ENCODE measurements around the gene RAB8B.

RAB8B gene

GRCh38 chr15:63186065-63186464, 3.3 kb upstream of the RAB8B start:
- Histone ChIP-seq H3K4me1 (ENCODE audit: low read length) (peaks cover 13% of the 10 kb centered on the region), H2AFZ (ENCODE audit: low read length) (no peak overlapping the region)
- DNase-seq = no peak

GRCh38 chr15:63187589-63188226, 1.7 kb upstream of the RAB8B start:
- H3K9me2 ChIP-seq (replicated peaks; ENCODE audit: insufficient read depth, low read length) = no peaks in the 10 kb centered on the region
- H2AFZ ChIP-seq (ENCODE audit: low read length) = no peak overlapping the region
- TF ChIP-seq EZH2phosphoT487 (IDR thresholded peaks at IDR 0.05; ENCODE audit: low read length) (no peak), CTCF (IDR thresholded peaks at IDR 0.05; ENCODE audit: low read length) (no peak), EZH2 (optimal IDR thresholded peaks at IDR 0.05; ENCODE audit: low read depth, low read length) (no peak)
- H4K20me1 ChIP-seq (ENCODE audit: insufficient read depth, low read length) = no peaks in the 10 kb centered on the region
- no peaks in the 10 kb centered on the region for H3K36me3 ChIP-seq (replicated peaks; ENCODE audit: insufficient read depth, low read length)
- H3K4me1 ChIP-seq (ENCODE audit: low read length) = peaks cover 27% of the 10 kb centered on the region
- no peak for DNase-seq
- H3K27ac ChIP-seq (ENCODE audit: low read length) = no peak overlapping the region
- no peak overlapping the region for H3K9ac ChIP-seq (ENCODE audit: low read length)
- H3K9me3 ChIP-seq (replicated peaks; ENCODE audit: insufficient read depth, low read length) = no peaks in the 10 kb centered on the region
- H3K4me2 ChIP-seq (ENCODE audit: low read depth, low read length) = peak overlapping the region; percentile 95
- H3K27me3 ChIP-seq (replicated peaks; ENCODE audit: insufficient read depth, low read length) = no peaks in the 10 kb centered on the region
- peaks cover 35% of the 10 kb centered on the region for H3F3A ChIP-seq (ENCODE audit: insufficient read depth, low read length)
- H3K4me3 ChIP-seq (ENCODE audit: low read length) = no peak overlapping the region
- peaks cover 27% of the 10 kb centered on the region for H3K79me2 ChIP-seq (ENCODE audit: low read length)

More at GRCh38 chr15:63186065-63186464, 3.3 kb upstream of the RAB8B start:
- H3F3A ChIP-seq (ENCODE audit: insufficient read depth, low read length) = peaks cover 18% of the 10 kb centered on the region
- no peak overlapping the region for H3K27ac ChIP-seq (ENCODE audit: low read length)
- no peak overlapping the region for H3K4me3 ChIP-seq (ENCODE audit: low read length)
- no peaks in the 10 kb centered on the region for H3K9me2 ChIP-seq (replicated peaks; ENCODE audit: insufficient read depth, low read length)
- H4K20me1 ChIP-seq (ENCODE audit: insufficient read depth, low read length) = no peaks in the 10 kb centered on the region
- no peaks in the 10 kb centered on the region for H3K36me3 ChIP-seq (replicated peaks; ENCODE audit: insufficient read depth, low read length)
- H3K9ac ChIP-seq (ENCODE audit: low read length) = no peak overlapping the region
- TF ChIP-seq EZH2 (optimal IDR thresholded peaks at IDR 0.05; ENCODE audit: low read depth, low read length) = no peak
- no peak for TF ChIP-seq EZH2phosphoT487 (IDR thresholded peaks at IDR 0.05; ENCODE audit: low read length)
- TF ChIP-seq CTCF (IDR thresholded peaks at IDR 0.05; ENCODE audit: low read length) = no peak
- no peaks in the 10 kb centered on the region for H3K9me3 ChIP-seq (replicated peaks; ENCODE audit: insufficient read depth, low read length)
- H3K27me3 ChIP-seq (replicated peaks; ENCODE audit: insufficient read depth, low read length) = no peaks in the 10 kb centered on the region
- peaks cover 16% of the 10 kb centered on the region for H3K79me2 ChIP-seq (ENCODE audit: low read length)
- no peak overlapping the region for H3K4me2 ChIP-seq (ENCODE audit: low read depth, low read length)

GRCh38 chr15:63188247-63188925, 1.0 kb upstream of the RAB8B start:
- H3K9me2 ChIP-seq (replicated peaks; ENCODE audit: insufficient read depth, low read length) = no peaks in the 10 kb centered on the region
- peak overlapping the region; percentile 42; the same call in 1 of the 2 replicates for H3K9ac ChIP-seq (ENCODE audit: low read length)
- H3K4me2 ChIP-seq (ENCODE audit: low read depth, low read length) = peak overlapping the region; percentile 95
- H3K4me3 ChIP-seq (ENCODE audit: low read length) = peak overlapping the region; percentile 94
- H3K9me3 ChIP-seq (replicated peaks; ENCODE audit: insufficient read depth, low read length) = no peaks in the 10 kb centered on the region
- H3K4me1 ChIP-seq (ENCODE audit: low read length) = peaks cover 33% of the 10 kb centered on the region
- TF ChIP-seq EZH2phosphoT487 (IDR thresholded peaks at IDR 0.05; ENCODE audit: low read length) (no peak), EZH2 (optimal IDR thresholded peaks at IDR 0.05; ENCODE audit: low read depth, low read length) (no peak), CTCF (IDR thresholded peaks at IDR 0.05; ENCODE audit: low read length) (no peak)
- DNase-seq = no peak
- H3F3A ChIP-seq (ENCODE audit: insufficient read depth, low read length) = peaks cover 40% of the 10 kb centered on the region
- H4K20me1 ChIP-seq (ENCODE audit: insufficient read depth, low read length) = no peaks in the 10 kb centered on the region
- H3K36me3 ChIP-seq (replicated peaks; ENCODE audit: insufficient read depth, low read length) = no peaks in the 10 kb centered on the region
- peak overlapping the region; percentile 98 for H2AFZ ChIP-seq (ENCODE audit: low read length)
- H3K79me2 ChIP-seq (ENCODE audit: low read length) = peaks cover 34% of the 10 kb centered on the region
- H3K27me3 ChIP-seq (replicated peaks; ENCODE audit: insufficient read depth, low read length) = no peaks in the 10 kb centered on the region
- H3K27ac ChIP-seq (ENCODE audit: low read length) = no peak overlapping the region

Data from MM.1S (cell line).